HepG2 (cell line): Measurements from ENCODE around the gene TLE2. TPM values are rescaled to one million over a fixed set of nuclear protein-coding genes. Genes with fewer than 3 reads are reported as not detected.
A peak's percentile ranks its signal among the peaks of the same experiment; 100 is the strongest.

Experiments used
- BCL3 ChIP-seq: sonication (generic); formaldehyde crosslinking; IDR thresholded peaks from 2 replicates; pipeline ENCODE4 v1.5.1; 2020; ENCODE audit warnings: mild to moderate bottlenecking, missing genetic modification reagents, moderate library complexity
- KDM4B ChIP-seq: sonication (generic); formaldehyde crosslinking; IDR thresholded peaks from 2 replicates; pipeline ENCODE4 v1.4.0; 2020; ENCODE audit warnings: missing genetic modification reagents
- MTA1 ChIP-seq: sonication (generic); formaldehyde crosslinking; IDR thresholded peaks from 2 replicates; pipeline ENCODE4 v1.4.0; 2020; ENCODE audit warnings: missing genetic modification reagents, mild to moderate bottlenecking, borderline replicate concordance
- NFRKB ChIP-seq: fragments of 450-650 bp; IDR thresholded peaks from 2 replicates; pipeline ENCODE4 v1.6.1; 2017
- PATZ1 ChIP-seq: sonication (generic); formaldehyde crosslinking; IDR thresholded peaks from 2 replicates; pipeline ENCODE4 v1.4.0; 2020; ENCODE audit warnings: missing genetic modification reagents
- PAX8 ChIP-seq: sonication (generic); formaldehyde crosslinking; IDR thresholded peaks from 2 replicates; pipeline ENCODE4 v1.8.0; 2022; ENCODE audit warnings: mild to moderate bottlenecking, missing genetic modification reagents, borderline replicate concordance
- PHF20 ChIP-seq: sonication (generic); formaldehyde crosslinking; IDR thresholded peaks from 2 replicates; pipeline ENCODE4 v1.5.0; 2020; ENCODE audit warnings: mild to moderate bottlenecking, missing genetic modification reagents
- SETDB1 ChIP-seq: sonication (generic); formaldehyde crosslinking; IDR thresholded peaks from 2 replicates; pipeline ENCODE4 v1.5.1; 2020; ENCODE audit warnings: missing genetic modification reagents, mild to moderate bottlenecking, borderline replicate concordance
- ZNF281 ChIP-seq: sonication (generic); formaldehyde crosslinking; IDR thresholded peaks from 2 replicates; pipeline ENCODE4 v1.4.0; 2020; ENCODE audit warnings: missing genetic modification reagents, borderline replicate concordance
- ZNF777 ChIP-seq: sonication (generic); formaldehyde crosslinking; IDR thresholded peaks from 2 replicates; pipeline ENCODE4 v1.4.0; 2020; ENCODE audit warnings: missing genetic modification reagents
- polyA plus RNA-seq, 8 experiments: library from polyadenylated mRNA; depleted of rRNA in 3 of 8; stranded (reverse) in 7 of 8; unstranded in 1 of 8; fragments of >200 nt; fragmentation: Illumina TruSeq in 4 of 8; extraction: Trizol in 4 of 8; gene quantifications; 2 replicates each; pipeline versions ENCODE4 v1.2.1 to v1.2.3, GENCODE V29; 2011 to 2016; ENCODE audit warnings: low read depth in 4 of 8, missing spikeins in 1 of 8, mixed read lengths in 1 of 8; ENCODE audit not compliant: insufficient read depth in 1 of 8
- total RNA-seq, 5 experiments: library from RNA; depleted of rRNA; stranded (reverse); fragments of >200 nt; fragmentation: Illumina TruSeq; extraction: Trizol; gene quantifications; 2 replicates each; pipeline ENCODE4 v1.2.3, GENCODE V29; 2016; ENCODE audit warnings: low read depth in 1 of 5
- TF ChIP-seq, protein P1 (sequence below), 2 experiments: fragments of 450-650 bp in 1 of 2; sonication (generic) in 1 of 2; formaldehyde crosslinking in 1 of 2; IDR thresholded peaks; 2 replicates each; pipeline versions ENCODE4 v1.6.1 to v1.8.0; 2016 to 2022; ENCODE audit warnings: antibody characterized with exemption in 1 of 2, mild to moderate bottlenecking in 1 of 2, missing genetic modification reagents in 1 of 2
- TF ChIP-seq, protein P2 (sequence below): sonication (generic); formaldehyde crosslinking; IDR thresholded peaks from 2 replicates; pipeline ENCODE4 v1.4.0; 2020; ENCODE audit warnings: missing genetic modification reagents

Gene TLE2
- total and polyA plus RNA-seq, 2 of the 13 experiments (the other 11 are each of a cell fraction or from before 2014, with no cell fraction given): 0.07 to 0.81 TPM

DNA sequence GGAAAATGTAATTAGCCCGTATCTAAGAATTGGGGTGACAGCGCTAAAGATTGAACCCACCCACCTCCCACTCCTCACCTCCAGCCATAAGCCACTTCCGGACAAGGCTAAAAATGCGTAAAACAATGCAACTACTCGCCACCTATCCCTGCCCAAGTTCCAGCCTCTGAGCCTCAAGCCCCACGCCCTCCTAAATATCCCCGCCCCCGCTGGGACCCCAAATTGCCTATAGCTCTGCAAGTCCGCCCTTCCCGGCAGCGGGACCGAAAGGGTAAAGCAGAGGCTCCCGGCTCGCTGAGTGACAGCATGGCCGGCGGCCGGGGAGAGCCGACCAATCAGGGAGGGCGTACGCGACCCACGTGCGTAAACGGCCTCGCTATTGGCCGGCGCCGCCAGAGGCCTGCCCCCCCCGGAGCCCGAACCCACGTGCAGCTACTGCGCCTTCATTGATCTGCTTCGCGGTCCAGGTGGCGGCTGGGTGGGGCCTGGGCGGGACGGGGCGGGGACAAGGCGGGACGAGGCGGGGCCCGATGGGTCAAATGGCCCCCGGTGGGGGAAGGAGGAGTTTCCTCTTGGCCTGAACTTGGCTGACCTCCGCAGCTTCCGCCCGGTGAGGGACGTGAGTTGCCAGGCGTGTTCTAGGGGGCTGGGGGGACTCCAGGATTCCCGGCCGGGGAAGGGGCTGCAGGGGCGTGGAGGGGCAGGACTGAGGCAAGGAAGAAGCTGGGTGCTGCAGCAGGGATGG lies 51.9 kb downstream of the TLE2 start, which contains the start of gene TLE6 (continued):
- TF ChIP-seq, protein P1, sequence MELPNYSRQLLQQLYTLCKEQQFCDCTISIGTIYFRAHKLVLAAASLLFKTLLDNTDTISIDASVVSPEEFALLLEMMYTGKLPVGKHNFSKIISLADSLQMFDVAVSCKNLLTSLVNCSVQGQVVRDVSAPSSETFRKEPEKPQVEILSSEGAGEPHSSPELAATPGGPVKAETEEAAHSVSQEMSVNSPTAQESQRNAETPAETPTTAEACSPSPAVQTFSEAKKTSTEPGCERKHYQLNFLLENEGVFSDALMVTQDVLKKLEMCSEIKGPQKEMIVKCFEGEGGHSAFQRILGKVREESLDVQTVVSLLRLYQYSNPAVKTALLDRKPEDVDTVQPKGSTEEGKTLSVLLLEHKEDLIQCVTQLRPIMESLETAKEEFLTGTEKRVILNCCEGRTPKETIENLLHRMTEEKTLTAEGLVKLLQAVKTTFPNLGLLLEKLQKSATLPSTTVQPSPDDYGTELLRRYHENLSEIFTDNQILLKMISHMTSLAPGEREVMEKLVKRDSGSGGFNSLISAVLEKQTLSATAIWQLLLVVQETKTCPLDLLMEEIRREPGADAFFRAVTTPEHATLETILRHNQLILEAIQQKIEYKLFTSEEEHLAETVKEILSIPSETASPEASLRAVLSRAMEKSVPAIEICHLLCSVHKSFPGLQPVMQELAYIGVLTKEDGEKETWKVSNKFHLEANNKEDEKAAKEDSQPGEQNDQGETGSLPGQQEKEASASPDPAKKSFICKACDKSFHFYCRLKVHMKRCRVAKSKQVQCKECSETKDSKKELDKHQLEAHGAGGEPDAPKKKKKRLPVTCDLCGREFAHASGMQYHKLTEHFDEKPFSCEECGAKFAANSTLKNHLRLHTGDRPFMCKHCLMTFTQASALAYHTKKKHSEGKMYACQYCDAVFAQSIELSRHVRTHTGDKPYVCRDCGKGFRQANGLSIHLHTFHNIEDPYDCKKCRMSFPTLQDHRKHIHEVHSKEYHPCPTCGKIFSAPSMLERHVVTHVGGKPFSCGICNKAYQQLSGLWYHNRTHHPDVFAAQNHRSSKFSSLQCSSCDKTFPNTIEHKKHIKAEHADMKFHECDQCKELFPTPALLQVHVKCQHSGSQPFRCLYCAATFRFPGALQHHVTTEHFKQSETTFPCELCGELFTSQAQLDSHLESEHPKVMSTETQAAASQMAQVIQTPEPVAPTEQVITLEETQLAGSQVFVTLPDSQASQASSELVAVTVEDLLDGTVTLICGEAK (IDR thresholded peaks at IDR 0.05): no peak
- TF ChIP-seq, protein P1 (CRISPR knock-in tag; IDR thresholded peaks at IDR 0.05): peak; percentile 64; the same call in 1 of the 2 replicates
- no peak for TF ChIP-seq KDM4B (CRISPR knock-in tag)
- no peak; the same call in 1 of the 2 replicates for TF ChIP-seq BCL3 (CRISPR knock-in tag)
- peak; percentile 51; the same call in 1 of the 2 replicates for TF ChIP-seq ZNF281 (CRISPR knock-in tag)
- TF ChIP-seq, protein P2, sequence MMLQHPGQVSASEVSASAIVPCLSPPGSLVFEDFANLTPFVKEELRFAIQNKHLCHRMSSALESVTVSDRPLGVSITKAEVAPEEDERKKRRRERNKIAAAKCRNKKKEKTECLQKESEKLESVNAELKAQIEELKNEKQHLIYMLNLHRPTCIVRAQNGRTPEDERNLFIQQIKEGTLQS (CRISPR knock-in tag): no peak
- TF ChIP-seq ZNF777 (CRISPR knock-in tag): 0 out of 2 replicates have a peak, but pooled peaks have one; percentile 4
- TF ChIP-seq MTA1 (CRISPR knock-in tag): peak; percentile 68; the same call in 1 of the 2 replicates
- peak; percentile 94 for TF ChIP-seq PATZ1 (CRISPR knock-in tag)
- TF ChIP-seq SETDB1 (CRISPR knock-in tag): no peak
- no peak for TF ChIP-seq PAX8
- TF ChIP-seq PHF20: 0 out of 2 replicates have a peak, but pooled peaks have one; percentile 38
- TF ChIP-seq NFRKB: no peak
